ENCODE results near the gene CCNQ. TPM values are rescaled to one million over a fixed set of nuclear protein-coding genes. Genes with fewer than 3 reads are reported as not detected.

The CCNQ gene
- polyA plus RNA-seq, 1 donor (not counting 4 experiments of a cell fraction or from before 2014, with no cell fraction given): 31.1 TPM

GRCh38 chrX:153573984-153574383 lies 25.0 kb downstream of the CCNQ start:
- FAIRE-seq (no peak), DNase-seq (ENCODE audit: low read depth, low spot score) (no peak)
- TF ChIP-seq CTCF (optimal IDR thresholded peaks at IDR 0.05 in 1 of 3, IDR thresholded peaks at IDR 0.05 in 1 of 3, conservative IDR thresholded peaks at IDR 0.05 in 1 of 3; ENCODE audit: extremely low read depth in 1 of 3, insufficient read depth in 2 of 3, low read length in 3 of 3) (no peak), EZH2 (IDR thresholded peaks at IDR 0.05; ENCODE audit: low read length) (no peak)
- no peaks in the 10 kb centered on the region for H3K9me1 ChIP-seq (ENCODE audit: control insufficient read depth, extremely low read depth, insufficient read depth, low read length)
- no peaks in the 10 kb centered on the region for H3K36me3 ChIP-seq (ENCODE audit: control insufficient read depth in 2 of 2, extremely low read depth in 1 of 2, insufficient read depth in 2 of 2, low read length in 2 of 2)
- H4K20me1 ChIP-seq (ENCODE audit: control insufficient read depth, extremely low read depth, insufficient read depth, low read length): no peaks in the 10 kb centered on the region
- no peak overlapping the region for H3K27ac ChIP-seq (ENCODE audit: control insufficient read depth, insufficient read depth, low read length)
- H3K9ac ChIP-seq (ENCODE audit: control insufficient read depth, extremely low read depth, insufficient read depth, low read length): no peak overlapping the region
- dilution Hi-C loops (cut with MboI; ENCODE audit: extremely low pct_ligation_motif_present, low sequenced_read_pairs): no loop called here
- no peaks in the 10 kb centered on the region for H3K27me3 ChIP-seq (ENCODE audit: control insufficient read depth, extremely low read depth, insufficient read depth, low read length)
- no peak overlapping the region for H2AFZ ChIP-seq (ENCODE audit: control insufficient read depth, low read length)
- no peak overlapping the region for H3K4me3 ChIP-seq (ENCODE audit: control insufficient read depth in 2 of 3, extremely low read depth in 1 of 3, insufficient read depth in 2 of 3, low read depth in 1 of 3, low read length in 3 of 3)
- no peaks in the 10 kb centered on the region for H3K9me3 ChIP-seq (ENCODE audit: control insufficient read depth, low read depth, low read length)
- H3K4me1 ChIP-seq (ENCODE audit: control insufficient read depth, extremely low read depth, insufficient read depth, low read length): no peaks in the 10 kb centered on the region
- no peak overlapping the region for H3K4me2 ChIP-seq (ENCODE audit: control insufficient read depth, extremely low read depth, insufficient read depth, low read depth, low read length)
- no peaks in the 10 kb centered on the region for H3K79me2 ChIP-seq (ENCODE audit: control insufficient read depth, insufficient read depth, low read length)

GRCh38 chrX:153572601-153573000 lies 26.3 kb downstream of the CCNQ start:
- DNase-seq (ENCODE audit: low read depth, low spot score): no peak
- H2AFZ ChIP-seq (ENCODE audit: control insufficient read depth, low read length): no peak overlapping the region
- H3K27ac ChIP-seq (ENCODE audit: control insufficient read depth, insufficient read depth, low read length): no peak overlapping the region
- no peak overlapping the region for H3K4me3 ChIP-seq (ENCODE audit: control insufficient read depth in 2 of 3, extremely low read depth in 1 of 3, insufficient read depth in 2 of 3, low read depth in 1 of 3, low read length in 3 of 3)
- no peaks in the 10 kb centered on the region for H3K9me1 ChIP-seq (ENCODE audit: control insufficient read depth, extremely low read depth, insufficient read depth, low read length)
- no peak for FAIRE-seq
- H3K4me2 ChIP-seq (ENCODE audit: control insufficient read depth, extremely low read depth, insufficient read depth, low read depth, low read length): no peak overlapping the region
- no peaks in the 10 kb centered on the region for H4K20me1 ChIP-seq (ENCODE audit: control insufficient read depth, extremely low read depth, insufficient read depth, low read length)
- peaks cover 5% of the 10 kb centered on the region for H3K27me3 ChIP-seq (ENCODE audit: control insufficient read depth, extremely low read depth, insufficient read depth, low read length)
- H3K4me1 ChIP-seq (ENCODE audit: control insufficient read depth, extremely low read depth, insufficient read depth, low read length): no peaks in the 10 kb centered on the region
- H3K36me3 ChIP-seq (ENCODE audit: control insufficient read depth in 2 of 2, extremely low read depth in 1 of 2, insufficient read depth in 2 of 2, low read length in 2 of 2): no peaks in the 10 kb centered on the region
- TF ChIP-seq EZH2 (IDR thresholded peaks at IDR 0.05; ENCODE audit: low read length) (no peak), CTCF (optimal IDR thresholded peaks at IDR 0.05 in 1 of 3, IDR thresholded peaks at IDR 0.05 in 1 of 3, conservative IDR thresholded peaks at IDR 0.05 in 1 of 3; ENCODE audit: extremely low read depth in 1 of 3, insufficient read depth in 2 of 3, low read length in 3 of 3) (no peak)
- H3K9ac ChIP-seq (ENCODE audit: control insufficient read depth, extremely low read depth, insufficient read depth, low read length): no peak overlapping the region
- no peaks in the 10 kb centered on the region for H3K79me2 ChIP-seq (ENCODE audit: control insufficient read depth, insufficient read depth, low read length)
- dilution Hi-C loops (cut with MboI; ENCODE audit: extremely low pct_ligation_motif_present, low sequenced_read_pairs): no loop called here
- no peaks in the 10 kb centered on the region for H3K9me3 ChIP-seq (ENCODE audit: control insufficient read depth, low read depth, low read length)
